Astrocyte (in vitro differentiated cells and primary cell): ENCODE results near the gene MICAL1. TPM values are rescaled to one million over a fixed set of nuclear protein-coding genes. Genes with fewer than 3 reads are reported as not detected.
A peak's percentile ranks its signal among the peaks of the same experiment; 100 is the strongest.

Source experiments
- DNase-seq: peaks from one replicate; pipeline ENCODE4 v3.0.0-alpha.2; 2010; ENCODE audit warnings: low read depth
- FAIRE-seq: peaks from 2 replicates; lab custom pipeline; 2011; peaks lifted over from hg19 to GRCh38; lab: Jason Lieb, UNC
- H2AFZ ChIP-seq: 2 replicates; pipeline ENCODE4 v1.6.0; 2012; ENCODE audit warnings: low read depth, low read length, inconsistent platforms
- H3K27ac ChIP-seq: 2 replicates; pipeline ENCODE4 v1.5.1; 2011; ENCODE audit warnings: low read depth, low read length, inconsistent platforms
- H3K27me3 ChIP-seq: 2 replicates; pipeline ENCODE4 v1.6.0; 2011; ENCODE audit warnings: low read length, inconsistent platforms; ENCODE audit not compliant: insufficient read depth
- H3K36me3 ChIP-seq: 2 replicates; pipeline ENCODE4 v1.5.1; 2011; ENCODE audit warnings: low read length, inconsistent platforms; ENCODE audit not compliant: insufficient read depth
- H3K4me1 ChIP-seq: 2 replicates; pipeline ENCODE4 v1.5.1; 2011; ENCODE audit warnings: low read length, inconsistent platforms; ENCODE audit not compliant: insufficient read depth
- H3K4me2 ChIP-seq: 2 replicates; pipeline ENCODE4 v1.6.0; 2012; ENCODE audit warnings: low read length, inconsistent platforms
- H3K4me3 ChIP-seq: 2 replicates; pipeline ENCODE4 v1.5.1; 2011; ENCODE audit warnings: low read depth, mild to moderate bottlenecking, low read length, inconsistent platforms; ENCODE audit not compliant: insufficient read depth
- H3K79me2 ChIP-seq: 2 replicates; pipeline ENCODE4 v1.6.0; 2012; ENCODE audit warnings: mild to moderate bottlenecking, low read length, inconsistent platforms; ENCODE audit not compliant: insufficient read depth
- H3K9ac ChIP-seq: 2 replicates; pipeline ENCODE4 v1.6.0; 2012; ENCODE audit warnings: mild to moderate bottlenecking, low read length, inconsistent platforms
- H3K9me3 ChIP-seq: 2 replicates; pipeline ENCODE4 v1.5.1; 2012; ENCODE audit warnings: low read depth, mild to moderate bottlenecking, low read length, inconsistent platforms; ENCODE audit not compliant: insufficient read depth
- H4K20me1 ChIP-seq: 2 replicates; pipeline ENCODE4 v1.6.0; 2012; ENCODE audit warnings: low read length, inconsistent platforms; ENCODE audit not compliant: insufficient read depth
- H3K27ac Mint-ChIP-seq: one replicate; pipeline ENCODE4 v1.8.0; 2021; ENCODE audit warnings: mild to moderate bottlenecking, mixed read lengths; ENCODE audit not compliant: unreplicated experiment
- H3K27me3 Mint-ChIP-seq: one replicate; pipeline ENCODE4 v1.8.0; 2021; ENCODE audit warnings: low read depth, mixed read lengths; ENCODE audit not compliant: unreplicated experiment
- H3K36me3 Mint-ChIP-seq: one replicate; pipeline ENCODE4 v1.8.0; 2021; ENCODE audit warnings: low read depth, mixed read lengths; ENCODE audit not compliant: unreplicated experiment
- H3K4me1 Mint-ChIP-seq: one replicate; pipeline ENCODE4 v1.8.0; 2021; ENCODE audit warnings: low read depth, mixed read lengths; ENCODE audit not compliant: unreplicated experiment
- H3K4me3 Mint-ChIP-seq: one replicate; pipeline ENCODE4 v1.8.0; 2021; ENCODE audit warnings: mild to moderate bottlenecking, moderate library complexity, mixed read lengths; ENCODE audit not compliant: unreplicated experiment
- H3K9me3 Mint-ChIP-seq: one replicate; pipeline ENCODE4 v1.8.0; 2021; ENCODE audit warnings: mild to moderate bottlenecking, mixed read lengths; ENCODE audit not compliant: unreplicated experiment
- CTCF ChIP-seq: IDR thresholded peaks from 2 replicates; pipeline ENCODE4 v1.5.1; 2011; ENCODE audit warnings: low read depth, mild to moderate bottlenecking, inconsistent platforms, low read length, moderate library complexity; ENCODE audit not compliant: insufficient read depth
- EZH2 ChIP-seq: IDR thresholded peaks from 2 replicates; pipeline ENCODE4 v1.6.1; 2012; ENCODE audit warnings: mild to moderate bottlenecking, low read length, inconsistent platforms; ENCODE audit not compliant: insufficient read depth
- total RNA-seq: library from RNA; stranded (reverse); gene quantifications from 2 replicates; pipeline ENCODE4 v1.2.1, GENCODE V29; 2021

MICAL1 gene
- total RNA-seq, 1 donor from 2014 or later: 57.2 TPM

GRCh38 chr6:109436041-109436440 is 19.5 kb downstream of the MICAL1 start:
- no peak overlapping the region for H3K4me3 Mint-ChIP-seq
- no peak overlapping the region for H3K27ac Mint-ChIP-seq
- Histone ChIP-seq H3K4me2 (no peak overlapping the region), H3K27ac (no peak overlapping the region), H4K20me1 (no peaks in the 10 kb centered on the region), H3K79me2 (no peaks in the 10 kb centered on the region), H2AFZ (no peak overlapping the region), H3K36me3 (no peaks in the 10 kb centered on the region), H3K27me3 (no peaks in the 10 kb centered on the region), H3K4me3 (no peak overlapping the region), H3K9ac (no peak overlapping the region), H3K4me1 (peaks cover under 1% of the 10 kb centered on the region), H3K9me3 (no peaks in the 10 kb centered on the region)
- DNase-seq (no peak), FAIRE-seq (no peak)
- peaks cover 9% of the 10 kb centered on the region for H3K27me3 Mint-ChIP-seq
- no peaks in the 10 kb centered on the region for H3K4me1 Mint-ChIP-seq
- TF ChIP-seq CTCF: no peak
- TF ChIP-seq EZH2: no peak
- H3K9me3 Mint-ChIP-seq: no peaks in the 10 kb centered on the region
- H3K36me3 Mint-ChIP-seq: peaks cover 4% of the 10 kb centered on the region

- H3K79me2 ChIP-seq: no peaks in the 10 kb centered on the region
- peaks cover 9% of the 10 kb centered on the region for H3K27me3 Mint-ChIP-seq
- H3K4me1 ChIP-seq: no peaks in the 10 kb centered on the region
- H3K9me3 Mint-ChIP-seq: no peaks in the 10 kb centered on the region
- TF ChIP-seq EZH2: no peak
- no peak for TF ChIP-seq CTCF
- no peaks in the 10 kb centered on the region for H3K4me1 Mint-ChIP-seq
- H3K27ac Mint-ChIP-seq: peak overlapping the region; percentile 34
- no peak overlapping the region for H3K4me2 ChIP-seq
- no peak overlapping the region for H2AFZ ChIP-seq
- no peaks in the 10 kb centered on the region for H3K36me3 ChIP-seq
- no peaks in the 10 kb centered on the region for H3K9me3 ChIP-seq
- no peaks in the 10 kb centered on the region for H3K27me3 ChIP-seq
- peaks cover 4% of the 10 kb centered on the region for H3K36me3 Mint-ChIP-seq
- FAIRE-seq (no peak), DNase-seq (no peak)
- no peak overlapping the region for H3K9ac ChIP-seq
- H4K20me1 ChIP-seq: no peaks in the 10 kb centered on the region
- no peak overlapping the region for H3K27ac ChIP-seq
- H3K4me3 Mint-ChIP-seq: no peak overlapping the region
- no peak overlapping the region for H3K4me3 ChIP-seq
These were observed 21.1 kb downstream of the MICAL1 start for GRCh38 chr6:109434456-109434855.

- FAIRE-seq (no peak), DNase-seq (no peak)
- no peak overlapping the region for H2AFZ ChIP-seq
- no peaks in the 10 kb centered on the region for H3K27me3 ChIP-seq
- peaks cover 1% of the 10 kb centered on the region for H3K4me1 ChIP-seq
- H3K9ac ChIP-seq: no peak overlapping the region
- H3K4me1 Mint-ChIP-seq: no peaks in the 10 kb centered on the region
- H3K27me3 Mint-ChIP-seq: peaks cover 9% of the 10 kb centered on the region
- no peaks in the 10 kb centered on the region for H3K9me3 ChIP-seq
- no peak overlapping the region for H3K27ac ChIP-seq
- no peak overlapping the region for H3K4me2 ChIP-seq
- no peaks in the 10 kb centered on the region for H3K79me2 ChIP-seq
- TF ChIP-seq CTCF (no peak), EZH2 (no peak)
- no peaks in the 10 kb centered on the region for H3K9me3 Mint-ChIP-seq
- H3K27ac Mint-ChIP-seq: no peak overlapping the region
- H3K36me3 Mint-ChIP-seq: peaks cover 4% of the 10 kb centered on the region
- no peak overlapping the region for H3K4me3 Mint-ChIP-seq
- no peak overlapping the region for H3K4me3 ChIP-seq
- H3K36me3 ChIP-seq: no peaks in the 10 kb centered on the region
- H4K20me1 ChIP-seq: no peaks in the 10 kb centered on the region
These were observed 26.1 kb downstream of the MICAL1 start for GRCh38 chr6:109429496-109429895.
